ENCODE results near the gene MPZL1.
A peak's percentile ranks its signal among the peaks of the same experiment; 100 is the strongest.
"Not testable (repeated sequence)": the region's sequence is repeated elsewhere in the genome, so short reads cannot be mapped to it uniquely, and the experiment has no call there.

MPZL1 gene

GRCh38 chr1:167734227-167734626 is 12.4 kb downstream of the MPZL1 start:
- no peak overlapping the region for H3K4me3 ChIP-seq (replicated peaks in 1 of 2; ENCODE audit: low read depth in 2 of 2, low read length in 2 of 2)
- no peak for TF ChIP-seq CTCF (IDR thresholded peaks at IDR 0.05; ENCODE audit: low read depth, low read length)
- no peak for DNase-seq (ENCODE audit: low read depth in 2 of 2)

DNA sequence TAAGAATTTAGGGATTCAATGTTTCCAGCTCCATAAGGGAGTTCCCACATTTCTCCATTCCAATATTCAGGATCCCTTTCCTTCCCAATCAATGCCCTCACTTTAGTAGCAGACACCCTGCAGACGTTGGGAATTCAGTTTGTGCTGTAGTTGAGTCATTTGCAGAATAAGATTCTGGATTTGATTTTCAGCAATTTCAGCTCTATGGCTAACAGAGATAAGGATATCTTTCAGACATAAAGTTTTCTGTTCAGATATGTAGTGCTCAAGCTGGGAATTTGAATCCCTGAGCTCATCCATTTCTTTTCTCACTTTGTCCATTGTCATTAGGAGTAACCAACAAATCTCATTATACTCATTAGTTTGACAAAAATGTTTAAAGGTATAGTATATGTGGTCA is 13.1 kb downstream of the MPZL1 start:
- no peak for DNase-seq (ENCODE audit: low read depth in 2 of 2)
- no peak for TF ChIP-seq CTCF (IDR thresholded peaks at IDR 0.05; ENCODE audit: low read depth, low read length)
- no peak overlapping the region for H3K4me3 ChIP-seq (replicated peaks in 1 of 2; ENCODE audit: low read depth in 2 of 2, low read length in 2 of 2)

DNA sequence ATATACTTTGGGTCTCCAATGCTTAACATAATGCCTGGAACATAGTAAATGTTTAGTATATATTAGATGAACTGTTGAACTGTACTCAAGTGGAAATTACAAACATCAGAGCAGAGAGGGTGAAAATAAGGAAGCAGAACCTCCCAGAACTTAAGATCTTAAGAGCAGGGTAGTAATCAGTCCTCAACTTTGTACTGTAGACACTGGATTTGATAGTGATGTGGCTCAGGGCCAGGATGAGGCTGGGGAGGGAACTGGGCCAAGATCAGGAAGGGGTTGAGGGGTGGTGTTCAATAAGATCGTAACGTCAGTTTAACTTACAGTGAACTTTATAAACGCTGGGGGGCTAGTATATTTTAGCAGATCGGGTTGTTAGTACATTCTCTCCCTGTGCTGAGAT is 15.4 kb downstream of the MPZL1 start:
- DNase-seq (ENCODE audit: low read depth in 2 of 2) = no peak
- H3K4me3 ChIP-seq (replicated peaks in 1 of 2; ENCODE audit: low read depth in 2 of 2, low read length in 2 of 2) = no peak overlapping the region
- TF ChIP-seq CTCF (IDR thresholded peaks at IDR 0.05; ENCODE audit: low read depth, low read length) = no peak

- no peak for DNase-seq (ENCODE audit: low read depth in 2 of 2)
- TF ChIP-seq CTCF (IDR thresholded peaks at IDR 0.05; ENCODE audit: low read depth, low read length) = no peak
- H3K4me3 ChIP-seq (replicated peaks in 1 of 2; ENCODE audit: low read depth in 2 of 2, low read length in 2 of 2) = no peak overlapping the region
These were observed 16.4 kb downstream of the MPZL1 start for GRCh38 chr1:167738158-167738557.

DNA sequence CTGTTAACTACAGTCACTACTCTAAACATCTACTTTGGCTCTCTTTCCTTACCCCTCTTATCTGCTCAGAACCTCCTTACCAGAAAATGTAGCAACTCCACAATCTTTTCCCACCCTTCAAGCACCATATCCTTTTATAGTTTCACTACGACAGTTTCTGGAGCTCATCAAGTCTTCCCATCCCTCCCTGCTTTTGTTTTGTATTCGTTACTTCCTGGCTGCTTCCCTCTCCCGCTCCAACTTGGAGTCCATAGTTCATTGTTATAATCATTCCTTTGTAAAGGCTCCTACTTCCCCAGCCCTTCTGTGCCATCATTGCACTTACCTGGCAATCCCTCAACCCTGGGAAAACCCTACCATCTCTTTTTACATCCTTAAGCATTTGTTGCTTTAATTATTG is 18.0 kb downstream of the MPZL1 start:
- H3K4me3 ChIP-seq (replicated peaks in 1 of 2; ENCODE audit: low read depth in 2 of 2, low read length in 2 of 2) = no peak overlapping the region
- DNase-seq (ENCODE audit: low read depth in 2 of 2) = peak in 1 of 2 donors; percentile 61
- no peak for TF ChIP-seq CTCF (IDR thresholded peaks at IDR 0.05; ENCODE audit: low read depth, low read length)

GRCh38 chr1:167741103-167741502 is 19.3 kb downstream of the MPZL1 start:
- DNase-seq (ENCODE audit: low read depth in 2 of 2); H3K4me3 ChIP-seq (replicated peaks in 1 of 2; ENCODE audit: low read depth in 2 of 2, low read length in 2 of 2): not testable (repeated sequence)

- H3K4me3 ChIP-seq (replicated peaks in 1 of 2; ENCODE audit: low read depth in 2 of 2, low read length in 2 of 2) = not testable (repeated sequence)
- DNase-seq (ENCODE audit: low read depth in 2 of 2) = peak in 1 of 2 donors; percentile 31
These were observed 20.7 kb downstream of the MPZL1 start for GRCh38 chr1:167742392-167743057.

GRCh38 chr1:167744901-167745300 is 23.1 kb downstream of the MPZL1 start:
- no peak for DNase-seq (ENCODE audit: low read depth in 2 of 2)
- H3K4me3 ChIP-seq (replicated peaks in 1 of 2; ENCODE audit: low read depth in 2 of 2, low read length in 2 of 2) = no peak overlapping the region
- no peak for TF ChIP-seq CTCF (IDR thresholded peaks at IDR 0.05; ENCODE audit: low read depth, low read length)
